H1 (cell line): ENCODE results near the gene FOXN1. TPM values are rescaled to one million over a fixed set of nuclear protein-coding genes. Genes with fewer than 3 reads are reported as not detected.

ENCODE experiments used
- CTCF ChIA-PET: fragments of 300-600 bp; sonication (Branson Sonifier 250); formaldehyde crosslinking; loops from one replicate; lab custom pipeline; 2021; ENCODE audit not compliant: partially characterized antibody; lab: Charles Lee
- POLR2A ChIA-PET: fragments of 300-600 bp; sonication (Branson Sonifier 250); formaldehyde crosslinking; loops from one replicate; lab custom pipeline; 2021; ENCODE audit warnings: inconsistent platforms; ENCODE audit not compliant: partially characterized antibody; lab: Charles Lee
- DNase-seq, 2 experiments: peaks; one replicate each; pipeline versions ENCODE4 v3.0.0 to v3.0.0-alpha.2; 2010 to 2022; ENCODE audit warnings: low spot score in 2 of 2, low read depth in 1 of 2, mixed read lengths in 1 of 2
- FAIRE-seq: peaks from 2 replicates; lab custom pipeline; 2011; peaks lifted over from hg19 to GRCh38; lab: Jason Lieb, UNC
- H2AFZ ChIP-seq: 2 replicates; pipeline ENCODE4 v1.8.1; 2012; ENCODE audit warnings: low read length, inconsistent platforms
- H2AK5ac ChIP-seq: 2 replicates; pipeline ENCODE4 v1.6.1; 2013; ENCODE audit warnings: low read depth, low read length
- H2BK120ac ChIP-seq: replicated peaks from 2 replicates; pipeline ENCODE3; 2013; ENCODE audit warnings: low read depth, low read length, inconsistent platforms
- H2BK12ac ChIP-seq: 2 replicates; pipeline ENCODE4 v1.6.1; 2013; ENCODE audit warnings: low read depth, low read length
- H2BK15ac ChIP-seq: 2 replicates; pipeline ENCODE4 v1.6.1; 2013; ENCODE audit warnings: low read length
- H2BK20ac ChIP-seq: 2 replicates; pipeline ENCODE4 v1.6.1; 2013; ENCODE audit warnings: low read length
- H2BK5ac ChIP-seq: 2 replicates; pipeline ENCODE4 v1.6.1; 2013; ENCODE audit warnings: low read depth, low read length
- H3K14ac ChIP-seq: 2 replicates; pipeline ENCODE4 v1.6.1; 2013; ENCODE audit warnings: inconsistent platforms; ENCODE audit not compliant: insufficient read length
- H3K18ac ChIP-seq: 2 replicates; pipeline ENCODE4 v1.6.1; 2013; ENCODE audit warnings: low read length; ENCODE audit errors: extremely low read depth
- H3K23ac ChIP-seq: 2 replicates; pipeline ENCODE4 v1.6.1; 2013; ENCODE audit warnings: inconsistent platforms; ENCODE audit not compliant: insufficient read length
- H3K23me2 ChIP-seq: 2 replicates; pipeline ENCODE4 v1.6.1; 2013; ENCODE audit warnings: low read depth, low read length
- H3K27ac ChIP-seq: 2 replicates; pipeline ENCODE4 v1.6.1; 2011; ENCODE audit warnings: low read depth, low read length, inconsistent platforms
- H3K27me3 ChIP-seq, 4 experiments: replicated peaks in 1 of 4; 1 replicate in 1 of 4; 2 replicates in 3 of 4; pipeline versions ENCODE4 v1.6.1 to v1.8.1; 2011 to 2013; ENCODE audit warnings: low read length in 3 of 4, mild to moderate bottlenecking in 3 of 4, inconsistent platforms in 2 of 4, mixed read lengths in 2 of 4, moderate library complexity in 1 of 4; ENCODE audit not compliant: control insufficient read depth in 3 of 4, insufficient read depth in 3 of 4; ENCODE audit errors: extremely low read depth in 1 of 4
- H3K36me3 ChIP-seq, 4 experiments: 2 replicates each; pipeline versions ENCODE4 v1.6.1 to v1.8.1; 2011 to 2013; ENCODE audit warnings: mild to moderate bottlenecking in 4 of 4, low read length in 3 of 4, moderate library complexity in 2 of 4, control low read depth in 1 of 4, inconsistent platforms in 1 of 4; ENCODE audit not compliant: insufficient read depth in 4 of 4, control insufficient read depth in 2 of 4
- H3K4ac ChIP-seq: replicated peaks from 2 replicates; pipeline ENCODE3; 2013; ENCODE audit warnings: low read length, low read depth, mixed read lengths, inconsistent platforms; ENCODE audit not compliant: insufficient read length
- H3K4me1 ChIP-seq, 4 experiments: replicated peaks in 1 of 4; 1 replicate in 1 of 4; 2 replicates in 3 of 4; pipeline versions ENCODE4 v1.6.1 to v1.8.1; 2011 to 2013; ENCODE audit warnings: low read length in 3 of 4, inconsistent platforms in 2 of 4, mixed read lengths in 1 of 4; ENCODE audit not compliant: insufficient read depth in 4 of 4, control insufficient read depth in 3 of 4
- H3K4me2 ChIP-seq, 2 experiments: 2 replicates each; pipeline versions ENCODE4 v1.6.1 to v1.8.1; 2011 to 2013; ENCODE audit warnings: low read depth in 2 of 2, low read length in 2 of 2, control low read depth in 1 of 2, inconsistent platforms in 1 of 2, mild to moderate bottlenecking in 1 of 2; ENCODE audit not compliant: insufficient read depth in 1 of 2
- H3K4me3 ChIP-seq, 4 experiments: fragments of 200-600, 300-600 bp in 1 of 4; sonication (generic), shearing (Covaris generic), sonication (Bioruptor Twin) in 1 of 4; 2 replicates each; pipeline versions ENCODE4 v1.5.1 to v1.8.1; 2011 to 2016; ENCODE audit warnings: low read length in 4 of 4, low read depth in 3 of 4, control low read depth in 2 of 4, inconsistent platforms in 2 of 4, mild to moderate bottlenecking in 2 of 4, mixed read lengths in 1 of 4, moderate library complexity in 1 of 4; ENCODE audit not compliant: insufficient read depth in 2 of 4; ENCODE audit errors: extremely low read depth in 1 of 4
- H3K56ac ChIP-seq: replicated peaks from 2 replicates; pipeline ENCODE3; 2013; ENCODE audit warnings: low read depth, mild to moderate bottlenecking, mixed read lengths, low read length, inconsistent platforms; ENCODE audit not compliant: insufficient read length
- H3K79me1 ChIP-seq: 2 replicates; pipeline ENCODE4 v1.6.1; 2013; ENCODE audit warnings: low read depth, low read length, control low read depth
- H3K79me2 ChIP-seq, 2 experiments: 2 replicates each; pipeline versions ENCODE4 v1.6.1 to v1.8.1; 2012 to 2013; ENCODE audit warnings: low read length in 2 of 2, mild to moderate bottlenecking in 2 of 2, inconsistent platforms in 1 of 2; ENCODE audit not compliant: insufficient read depth in 2 of 2, control insufficient read depth in 1 of 2
- H3K9ac ChIP-seq, 4 experiments: replicated peaks in 1 of 4; 1 replicate in 1 of 4; 2 replicates in 3 of 4; pipeline versions ENCODE4 v1.6.1 to v1.8.1; 2011 to 2013; ENCODE audit warnings: low read depth in 3 of 4, low read length in 3 of 4, control low read depth in 2 of 4, mild to moderate bottlenecking in 2 of 4, moderate library complexity in 2 of 4, inconsistent platforms in 1 of 4; ENCODE audit errors: extremely low read depth in 1 of 4
- H3K9me3 ChIP-seq, 2 experiments: 2 replicates each; pipeline versions ENCODE4 v1.6.1 to v1.8.1; 2012 to 2013; ENCODE audit warnings: mild to moderate bottlenecking in 2 of 2, moderate library complexity in 2 of 2, control low read depth in 1 of 2, inconsistent platforms in 1 of 2, low read depth in 1 of 2, low read length in 1 of 2, mixed read lengths in 1 of 2; ENCODE audit not compliant: insufficient read depth in 2 of 2
- H4K20me1 ChIP-seq, 2 experiments: replicated peaks in 1 of 2; 2 replicates each; pipeline versions ENCODE3 to v1.8.1; 2011 to 2013; ENCODE audit warnings: inconsistent platforms in 2 of 2, low read length in 2 of 2, mild to moderate bottlenecking in 1 of 2; ENCODE audit not compliant: insufficient read depth in 2 of 2, control insufficient read depth in 1 of 2
- H4K5ac ChIP-seq: 2 replicates; pipeline ENCODE4 v1.6.1; 2013; ENCODE audit warnings: low read length, low read depth, mixed read lengths, inconsistent platforms; ENCODE audit not compliant: insufficient read length
- H4K8ac ChIP-seq: 2 replicates; pipeline ENCODE4 v1.8.0; 2013; ENCODE audit warnings: mild to moderate bottlenecking, moderate library complexity, low read length, inconsistent platforms; ENCODE audit not compliant: insufficient read depth; ENCODE audit errors: extremely low read depth
- H4K91ac ChIP-seq: replicated peaks from 2 replicates; pipeline ENCODE3; 2013; ENCODE audit warnings: low read length, mixed read lengths, inconsistent platforms; ENCODE audit not compliant: insufficient read length
- BACH1 ChIP-seq: IDR thresholded peaks from 2 replicates; pipeline ENCODE4 v1.6.1; 2012; ENCODE audit warnings: low read length, improper control_type of control experiment
- BCL11A ChIP-seq, 2 experiments: IDR thresholded peaks; one replicate each; pipeline ENCODE4 v1.6.1; 2011; ENCODE audit warnings: low read depth in 2 of 2, low read length in 2 of 2, mild to moderate bottlenecking in 2 of 2
- EGR1 ChIP-seq: IDR thresholded peaks from 2 replicates; pipeline ENCODE4 v1.6.1; 2011; ENCODE audit warnings: low read depth, low read length, borderline replicate concordance
- FOSL1 ChIP-seq: IDR thresholded peaks from 2 replicates; pipeline ENCODE4 v1.6.1; 2011; ENCODE audit warnings: mild to moderate bottlenecking, low read depth, low read length, moderate library complexity; ENCODE audit not compliant: insufficient read depth
- KDM4A ChIP-seq: IDR thresholded peaks from one replicate; pipeline ENCODE4 v1.7.1; 2012; ENCODE audit warnings: low read depth, mild to moderate bottlenecking, moderate library complexity, low read length, inconsistent platforms; ENCODE audit not compliant: severe bottlenecking
- KDM5A ChIP-seq: fragments of 200-600 bp; IDR thresholded peaks from 2 replicates; pipeline ENCODE4 v1.7.1; 2012; ENCODE audit warnings: mild to moderate bottlenecking, low read length, inconsistent platforms, mixed read lengths
- NANOG ChIP-seq: IDR thresholded peaks from 2 replicates; pipeline ENCODE4 v1.6.1; 2011; ENCODE audit warnings: low read length, low read depth, mild to moderate bottlenecking, inconsistent platforms; ENCODE audit not compliant: insufficient read depth, poor library complexity, severe bottlenecking
- NRF1 ChIP-seq: IDR thresholded peaks from 2 replicates; pipeline ENCODE4 v1.6.1; 2011; ENCODE audit warnings: mild to moderate bottlenecking, low read depth, low read length, improper control_type of control experiment
- POLR2A ChIP-seq, 2 experiments: IDR thresholded peaks; 1 replicate in 1 of 2; 2 replicates in 1 of 2; pipeline ENCODE4 v1.6.1; 2011; ENCODE audit warnings: low read depth in 2 of 2, low read length in 2 of 2, mild to moderate bottlenecking in 2 of 2; ENCODE audit errors: control extremely low read depth in 1 of 2
- RAD21 ChIP-seq, 2 experiments: IDR thresholded peaks in 1 of 2; conservative IDR thresholded peaks in 1 of 2; 2 replicates each; pipeline ENCODE4 v1.6.1; 2011; ENCODE audit warnings: low read depth in 2 of 2, low read length in 2 of 2, improper control_type of control experiment in 1 of 2, inconsistent platforms in 1 of 2, mild to moderate bottlenecking in 1 of 2, moderate library complexity in 1 of 2
- SIN3A ChIP-seq, 2 experiments: IDR thresholded peaks in 1 of 2; conservative IDR thresholded peaks in 1 of 2; 2 replicates each; pipeline ENCODE4 v1.6.1; 2011 to 2012; ENCODE audit warnings: low read length in 2 of 2, improper control_type of control experiment in 1 of 2, low read depth in 1 of 2, mild to moderate bottlenecking in 1 of 2
- SP2 ChIP-seq: IDR thresholded peaks from 2 replicates; pipeline ENCODE4 v1.6.1; 2012; ENCODE audit warnings: mild to moderate bottlenecking, low read length, inconsistent platforms
- TAF1 ChIP-seq: IDR thresholded peaks from 2 replicates; pipeline ENCODE4 v1.6.1; 2011; ENCODE audit warnings: mild to moderate bottlenecking, low read depth, low read length
- TCF12 ChIP-seq: IDR thresholded peaks from 2 replicates; pipeline ENCODE4 v1.6.1; 2011; ENCODE audit warnings: low read depth, mild to moderate bottlenecking, low read length
- ZNF274 ChIP-seq: IDR thresholded peaks from 2 replicates; pipeline ENCODE4 v1.7.0; 2012; ENCODE audit warnings: low read length, borderline replicate concordance; ENCODE audit errors: extremely low read depth
- WGBS, 2 experiments: shearing (Covaris generic) in 1 of 2; methylation state at CpG; one replicate each; pipeline versions ENCODE4 v1.1.6 to v1.1.7; 2013 to 2015; ENCODE audit warnings: low lambda C conversion rate in 2 of 2, mixed read lengths in 2 of 2, inconsistent platforms in 1 of 2, low coverage in 1 of 2, missing lambda C conversion rate in 1 of 2; ENCODE audit not compliant: insufficient replicate concordance in 2 of 2, insufficient coverage in 1 of 2, insufficient read length in 1 of 2; ENCODE audit errors: extremely low coverage in 1 of 2, missing lambda C conversion rate in 1 of 2; 5-methylcytosine and 5-hydroxymethylcytosine counted together
- polyA plus RNA-seq, 7 experiments: library from polyadenylated mRNA; depleted of rRNA in 3 of 7; stranded (reverse) in 5 of 7; unstranded in 2 of 7; fragments of >200 nt in 5 of 7; fragments of 200-250 nt in 2 of 7; gene quantifications; 1 replicate in 5 of 7; 2 replicates in 1 of 7; 4 replicates in 1 of 7; pipeline versions ENCODE4 v1.2.1 to v1.2.3, GENCODE V29; 2011 to 2013; ENCODE audit warnings: missing spikeins in 2 of 7, mixed read lengths in 2 of 7
- total RNA-seq: library from RNA; stranded (reverse); fragmentation: NEBNext Ultra II Directional; extraction: Animal tissue kit (Norgen Biotek cat#: 25700); gene quantifications from 2 replicates; pipeline ENCODE4 v1.2.1, GENCODE V29; 2021

The FOXN1 gene
- total and polyA plus RNA-seq, 2 of the 8 experiments (the other 6 are each of a cell fraction or from before 2014, with no cell fraction given) = not detected

DNA sequence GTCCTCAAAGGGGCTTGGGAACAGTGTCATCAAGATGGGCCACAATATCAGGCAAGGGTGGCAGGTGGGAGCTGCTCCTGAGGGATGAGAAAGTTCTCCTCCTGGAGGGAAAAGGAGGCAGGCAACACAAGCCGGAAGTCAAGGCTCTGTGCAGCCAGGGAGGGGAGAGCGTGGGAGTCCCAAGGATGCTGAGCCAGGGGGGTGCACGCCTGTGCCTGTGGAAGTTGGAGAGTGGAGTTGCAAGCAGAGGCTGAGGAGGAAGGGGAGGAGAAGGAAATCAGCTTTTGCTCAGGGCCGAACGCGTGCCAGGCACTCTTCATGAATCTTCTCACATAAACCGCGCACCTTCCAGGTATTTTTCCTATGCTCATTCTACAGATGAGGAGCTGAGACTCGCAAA, 40.1 kb upstream of the FOXN1 start:
- Histone ChIP-seq H4K20me1 (no peaks in the 10 kb centered on the region), H3K14ac (no peak overlapping the region), H3K23ac (no peak overlapping the region), H2BK12ac (no peak overlapping the region), H3K9ac (no peak overlapping the region), H2AFZ (no peak overlapping the region), H3K18ac (no peak overlapping the region)
- POLR2A ChIA-PET = interaction anchor here (1.0 kb wide), 1 partner anchor 99 kb away, joined by 3 read pairs; no protein-coding TSS in a partner anchor
- TF ChIP-seq NANOG = no peak
- no peak for TF ChIP-seq SIN3A (conservative IDR thresholded peaks at IDR 0.05 in 1 of 2, IDR thresholded peaks at IDR 0.05 in 1 of 2; ENCODE audit: low read depth in 1 of 2, low read length in 2 of 2)
- no peak for TF ChIP-seq POLR2A (IDR thresholded peaks at IDR 0.05; ENCODE audit: control extremely low read depth in 1 of 2, low read depth in 2 of 2, low read length in 2 of 2)
- TF ChIP-seq BACH1 = no peak
- TF ChIP-seq SP2 = no peak
- TF ChIP-seq RAD21 (IDR thresholded peaks at IDR 0.05 in 1 of 2, conservative IDR thresholded peaks at IDR 0.05 in 1 of 2; ENCODE audit: low read depth in 2 of 2, low read length in 2 of 2) = no peak
- TF ChIP-seq FOSL1 = no peak
- no peak for TF ChIP-seq NRF1
- no peak for TF ChIP-seq KDM4A
- TF ChIP-seq EGR1 = no peak
- TF ChIP-seq TAF1 = no peak
- no peak for TF ChIP-seq KDM5A
- no peak for TF ChIP-seq ZNF274
- no peak for TF ChIP-seq BCL11A (IDR thresholded peaks at IDR 0.05; ENCODE audit: low read depth in 2 of 2, low read length in 2 of 2)
- no peak for TF ChIP-seq TCF12
- TF ChIP-seq, all 59 proteins: peak for 0
- Histone ChIP-seq H3K4ac (no peak overlapping the region), H3K79me2 (no peaks in the 10 kb centered on the region), H4K91ac (no peak overlapping the region), H2BK15ac (no peak overlapping the region), H3K4me3 (no peak overlapping the region), H3K27ac (no peak overlapping the region), H2BK5ac (no peak overlapping the region), H3K4me2 (no peak overlapping the region), H3K23me2 (no peaks in the 10 kb centered on the region), H2BK120ac (no peak overlapping the region), H3K79me1 (no peaks in the 10 kb centered on the region), H3K27me3 (no peaks in the 10 kb centered on the region; a peak in 1 of 7 replicates), H2BK20ac (no peak overlapping the region), H4K5ac (no peak overlapping the region), H3K56ac (no peak overlapping the region), H2AK5ac (no peak overlapping the region), H4K8ac (no peak overlapping the region), H3K36me3 (no peaks in the 10 kb centered on the region), H3K4me1 (peaks cover 0 to 3% (median under 1%) of the 10 kb centered on the region in 4 experiments; a peak in 1 of 7 replicates), H3K9me3 (no peaks in the 10 kb centered on the region)
- DNase-seq (peak in 1 of 2 experiments; percentile 36), FAIRE-seq (no peak)
- 76% methylated on average over 9 of the region's 9 CpGs; no CpG with 5 or more reads in 1 of the 2 experiments for WGBS, 2 experiments
- CTCF ChIA-PET = interaction anchor here (0.6 to 1.7 kb wide), 5 partner anchors 12 to 147 kb away, joined by 4 to 5 read pairs (median 5); no protein-coding TSS in a partner anchor
